A673 (cell line): ENCODE data around the gene SREBF1. TPM values are rescaled to one million over a fixed set of nuclear protein-coding genes. Genes with fewer than 3 reads are reported as not detected.

Experiments
- Bru-seq: library from RNA; stranded (reverse); fragments of 400-500 nt; gene quantifications from one replicate; lab custom pipeline; 2021; lab: Mats Ljungman, UMichigan
- BruChase-seq, 2 experiments: library from RNA; stranded (reverse); fragments of 400-500 nt; gene quantifications; one replicate each; lab custom pipeline; 2021; lab: Mats Ljungman, UMichigan
- BruUV-seq: library from RNA; stranded (reverse); fragments of 400-500 nt; replicated peaks from 2 replicates; lab custom pipeline; 2021; lab: Mats Ljungman, UMichigan
- CTCF ChIA-PET: fragments of 300-600 bp; sonication (Branson Sonifier 250); formaldehyde crosslinking; loops from one replicate; lab custom pipeline; 2022; ENCODE audit warnings: antibody characterized with exemption; lab: Charles Lee
- POLR2A ChIA-PET: fragments of 300-600 bp; sonication (Branson Sonifier 250); formaldehyde crosslinking; loops from one replicate; lab custom pipeline; 2022; ENCODE audit warnings: antibody characterized with exemption; ENCODE audit not compliant: low non-redundant PET; lab: Charles Lee
- DNase-seq: peaks from one replicate; pipeline ENCODE4 v3.0.0-alpha.2; 2015; ENCODE audit warnings: low spot score
- H3K27ac ChIP-seq: fragments of 200-600 bp; sonication (generic); 2 replicates; pipeline ENCODE4 v1.5.1; 2016; ENCODE audit warnings: mixed run types, low read depth, mild to moderate bottlenecking, mixed read lengths, antibody characterized with exemption, low read length; ENCODE audit not compliant: poor library complexity, severe bottlenecking
- H3K27me3 ChIP-seq: fragments of 200-600 bp; sonication (generic); replicated peaks from 2 replicates; pipeline ENCODE4 v1.6.1; 2017; ENCODE audit warnings: mixed run types, low read depth, mild to moderate bottlenecking, mixed read lengths, antibody characterized with exemption, low read length; ENCODE audit not compliant: insufficient read depth, poor library complexity
- H3K36me3 ChIP-seq: fragments of 200-600 bp; sonication (generic); 2 replicates; pipeline ENCODE4 v1.6.1; 2016; ENCODE audit warnings: mixed run types, mild to moderate bottlenecking, mixed read lengths, antibody characterized with exemption, low read length; ENCODE audit not compliant: insufficient read depth, poor library complexity, severe bottlenecking
- H3K4me1 ChIP-seq: fragments of 200-600 bp; sonication (generic); 2 replicates; pipeline ENCODE4 v1.6.1; 2017; ENCODE audit warnings: mixed run types, mild to moderate bottlenecking, mixed read lengths, antibody characterized with exemption, low read length; ENCODE audit not compliant: insufficient read depth, poor library complexity, severe bottlenecking
- H3K4me3 ChIP-seq: fragments of 200-600 bp; sonication (generic); 2 replicates; pipeline ENCODE4 v1.5.1; 2016; ENCODE audit warnings: low read depth, mixed run types, mild to moderate bottlenecking, mixed read lengths, low read length; ENCODE audit not compliant: poor library complexity, severe bottlenecking
- H3K9me3 ChIP-seq: fragments of 200-600 bp; sonication (generic); 2 replicates; pipeline ENCODE4 v1.6.1; 2016; ENCODE audit warnings: mixed run types, low read depth, mild to moderate bottlenecking, mixed read lengths, antibody characterized with exemption, low read length; ENCODE audit not compliant: poor library complexity, severe bottlenecking
- EZH2 ChIP-seq: fragments of 200-600 bp; sonication (generic); IDR thresholded peaks from 2 replicates; pipeline ENCODE4 v1.6.1; 2017; ENCODE audit warnings: borderline replicate concordance, low read depth, mild to moderate bottlenecking, mixed read lengths, antibody characterized with exemption, low read length; ENCODE audit not compliant: poor library complexity, severe bottlenecking
- intact Hi-C: fragments of 100-400 bp; cut with micrococcal nuclease; formaldehyde crosslinking; loops from one replicate; pipeline ENCODE4 v1.10.0; 2022; ENCODE audit not compliant: unreplicated experiment
- long read RNA-seq: library from polyadenylated mRNA; stranded (forward); transcript quantifications from one replicate; pipeline ENCODE4 v2.0.0, GENCODE V29; 2022
- total RNA-seq: library from RNA; stranded (reverse); gene quantifications from 2 replicates; pipeline ENCODE4 v1.2.3, GENCODE V29; 2021
- TF ChIP-seq, protein P1 (sequence below): fragments of 300-800, 200-600 bp; sonication (generic); conservative IDR thresholded peaks from 2 replicates; pipeline ENCODE4 v1.5.1; 2017; ENCODE audit warnings: low read depth, mild to moderate bottlenecking, antibody characterized with exemption, low read length, moderate library complexity, mixed read lengths

The SREBF1 gene
- total RNA-seq (240 and 328 TPM in 2 replicates), Bru-seq, nascent RNA (percentile 86 among the genes with signal in this experiment), BruChase-seq, experiment 1, labeled RNA remaining after a 2-hour chase (percentile 91 among the genes with signal in this experiment), BruChase-seq, experiment 2, labeled RNA remaining after a 6-hour chase (percentile 94 among the genes with signal in this experiment)
- long read RNA-seq, full-length matches to known transcripts: 134 of 391 reads
- long read RNA-seq, partial matches to known transcripts: 169 of 391 reads
- long read RNA-seq, other reads (novel, unspliced or antisense): 88 of 391 reads

DNA sequence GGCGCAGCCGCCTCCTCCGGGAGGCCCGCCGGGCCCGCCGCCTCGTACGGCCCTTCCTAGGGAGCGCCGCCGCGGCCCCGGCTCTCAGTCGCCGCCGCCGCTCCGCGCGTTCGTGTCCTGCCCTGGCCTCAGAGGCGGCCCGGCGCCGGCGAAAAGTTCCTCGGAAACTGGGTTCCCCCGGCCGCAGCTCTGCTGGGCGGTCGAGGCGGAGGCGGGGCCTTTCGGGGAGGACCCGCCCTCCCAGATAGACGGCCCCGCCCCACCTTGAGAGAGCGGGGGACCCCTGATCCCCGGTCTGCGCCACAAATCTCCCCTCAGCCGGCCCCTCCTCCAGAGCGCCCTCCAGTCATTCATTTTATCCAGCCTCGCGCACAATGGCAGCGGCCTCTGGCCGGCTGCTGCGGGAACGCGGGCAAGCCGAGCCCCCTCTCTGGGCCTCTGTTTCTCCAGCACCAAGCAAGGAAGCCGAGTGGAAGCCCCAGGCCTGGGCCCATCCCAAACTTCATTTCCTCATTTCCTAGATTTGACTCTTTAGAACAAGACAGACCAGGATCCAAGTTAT is at the start of gene SREBF1:
TSS of gene SREBF1 (minus strand) at position 169 of the 562 bp plus-strand sequence. CDS start 169 bp downstream, outside the sequence.
- peak; percentile 78 for DNase-seq
- Histone ChIP-seq H3K4me1 (peaks cover 76% of the 10 kb centered on the region), H3K27ac (peak within 1 kb of the TSS; percentile 100), H3K9me3 (no peaks in the 10 kb centered on the region), H3K36me3 (peaks cover 9% of the 10 kb centered on the region), H3K27me3 (no peaks in the 10 kb centered on the region), H3K4me3 (peak within 1 kb of the TSS; percentile 96)
- CTCF ChIA-PET: no interaction called here
- BruUV-seq: no TSS peak
- POLR2A ChIA-PET: interaction anchor here (0.6 kb wide), 1 partner anchor 40 kb away, joined by 5 read pairs; no protein-coding TSS in a partner anchor
- TF ChIP-seq EZH2: no peak
- TF ChIP-seq, protein P1, sequence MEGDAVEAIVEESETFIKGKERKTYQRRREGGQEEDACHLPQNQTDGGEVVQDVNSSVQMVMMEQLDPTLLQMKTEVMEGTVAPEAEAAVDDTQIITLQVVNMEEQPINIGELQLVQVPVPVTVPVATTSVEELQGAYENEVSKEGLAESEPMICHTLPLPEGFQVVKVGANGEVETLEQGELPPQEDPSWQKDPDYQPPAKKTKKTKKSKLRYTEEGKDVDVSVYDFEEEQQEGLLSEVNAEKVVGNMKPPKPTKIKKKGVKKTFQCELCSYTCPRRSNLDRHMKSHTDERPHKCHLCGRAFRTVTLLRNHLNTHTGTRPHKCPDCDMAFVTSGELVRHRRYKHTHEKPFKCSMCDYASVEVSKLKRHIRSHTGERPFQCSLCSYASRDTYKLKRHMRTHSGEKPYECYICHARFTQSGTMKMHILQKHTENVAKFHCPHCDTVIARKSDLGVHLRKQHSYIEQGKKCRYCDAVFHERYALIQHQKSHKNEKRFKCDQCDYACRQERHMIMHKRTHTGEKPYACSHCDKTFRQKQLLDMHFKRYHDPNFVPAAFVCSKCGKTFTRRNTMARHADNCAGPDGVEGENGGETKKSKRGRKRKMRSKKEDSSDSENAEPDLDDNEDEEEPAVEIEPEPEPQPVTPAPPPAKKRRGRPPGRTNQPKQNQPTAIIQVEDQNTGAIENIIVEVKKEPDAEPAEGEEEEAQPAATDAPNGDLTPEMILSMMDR: no peak
- intact Hi-C loops: no loop called here

DNA sequence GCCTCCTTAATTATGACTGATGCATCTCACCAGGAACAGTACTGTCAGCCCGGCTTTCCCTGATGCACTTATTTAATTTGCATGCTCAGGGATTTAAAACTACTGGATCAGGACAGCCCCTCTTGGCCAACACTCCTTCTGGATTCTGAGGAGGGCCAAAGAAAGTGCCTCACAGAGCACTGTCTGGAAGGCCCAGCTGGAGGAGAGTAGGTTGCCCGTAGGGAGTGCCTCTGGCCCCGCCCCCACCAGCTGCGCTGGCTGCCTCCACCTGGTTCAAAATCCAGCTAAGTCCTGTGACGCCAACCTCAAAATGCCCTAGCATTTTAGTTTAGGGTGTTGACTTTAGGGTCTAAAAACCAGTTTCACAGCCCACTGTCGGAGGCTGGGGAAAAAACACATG is 49.4 kb upstream of the SREBF1 start:
- no TSS peak for BruUV-seq
- Histone ChIP-seq H3K4me3 (no peak overlapping the region), H3K36me3 (no peaks in the 10 kb centered on the region), H3K4me1 (peaks cover 9% of the 10 kb centered on the region), H3K9me3 (no peaks in the 10 kb centered on the region), H3K27ac (no peak overlapping the region), H3K27me3 (no peaks in the 10 kb centered on the region)
- DNase-seq: no peak
- CTCF ChIA-PET: interaction anchor here (0.6 kb wide), 1 partner anchor 254 kb away, joined by 3 read pairs; no protein-coding TSS in a partner anchor
- intact Hi-C loops: no loop called here
- TF ChIP-seq, protein P1: no peak
- TF ChIP-seq EZH2: no peak
- POLR2A ChIA-PET: no interaction called here

DNA sequence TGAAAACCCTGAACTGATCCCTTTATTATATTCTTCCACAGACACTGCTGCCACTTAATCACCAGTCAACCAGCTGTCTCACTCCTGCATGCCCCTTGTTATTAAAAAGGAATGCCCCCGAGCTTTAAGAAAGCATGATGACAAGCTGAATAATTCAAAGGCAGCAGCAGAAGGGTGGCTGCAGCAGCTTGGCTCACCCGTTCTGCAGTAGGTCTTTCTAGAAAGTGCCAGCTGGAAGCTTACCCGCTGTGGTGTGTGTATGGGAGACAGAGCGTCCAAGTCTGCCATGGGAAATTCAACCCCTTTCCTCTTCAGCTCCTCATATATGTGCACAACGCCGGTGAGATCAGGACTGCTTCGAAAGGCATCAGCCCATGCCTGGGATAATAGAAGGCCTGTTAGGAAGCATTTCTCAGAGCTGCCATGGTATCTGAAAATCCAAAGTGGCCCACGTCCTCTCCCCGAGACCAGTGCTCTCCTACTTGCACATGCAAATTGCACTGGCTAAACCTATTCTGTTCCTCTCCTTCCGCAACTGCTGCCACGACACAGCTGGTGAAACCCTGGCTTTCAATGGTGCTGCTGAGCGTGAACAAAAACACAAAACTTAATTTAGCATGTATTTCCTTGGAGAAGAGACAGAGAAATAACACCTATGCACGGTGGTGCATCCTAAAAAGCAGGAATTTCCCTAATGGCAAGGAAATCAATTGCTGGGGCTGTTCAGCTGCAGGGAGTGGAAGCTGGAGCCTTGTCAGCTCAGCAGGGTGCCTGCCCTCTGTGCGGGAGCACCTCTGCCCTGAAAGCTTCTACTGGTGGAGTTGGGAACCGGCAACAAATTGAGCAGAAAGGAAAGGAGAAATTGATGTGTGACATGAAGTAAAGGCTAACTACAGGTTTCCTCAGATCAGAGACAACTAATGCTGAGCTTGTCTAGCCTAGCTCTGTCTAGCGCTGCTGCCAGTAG is 47.9 kb upstream of the SREBF1 start:
- no peak overlapping the region for H3K27ac ChIP-seq
- DNase-seq: no peak
- CTCF ChIA-PET: interaction anchor here (0.9 kb wide), 1 partner anchor 34 kb away, joined by 3 read pairs; no protein-coding TSS in a partner anchor

More for the DNA sequence above, 47.9 kb upstream of the SREBF1 start:
- POLR2A ChIA-PET: interaction anchor here (0.6 kb wide), 1 partner anchor 686 kb away, joined by 5 read pairs; no protein-coding TSS in a partner anchor
- Histone ChIP-seq H3K9me3 (no peaks in the 10 kb centered on the region), H3K4me3 (no peak overlapping the region), H3K36me3 (no peaks in the 10 kb centered on the region), H3K4me1 (peaks cover 9% of the 10 kb centered on the region), H3K27me3 (no peaks in the 10 kb centered on the region)
- BruUV-seq: no TSS peak
- no peak for TF ChIP-seq EZH2
- TF ChIP-seq, protein P1: no peak
- intact Hi-C loops: no loop called here
